Subcutaneous adipose tissue (tissue), 4 donors: ENCODE measurements around the gene IQGAP3. TPM values are rescaled to one million over a fixed set of nuclear protein-coding genes. Genes with fewer than 3 reads are reported as not detected.

Experiments used
- CTCF ChIP-seq: fragments of 450-650 bp; IDR thresholded peaks from one replicate; pipeline ENCODE4 v1.5.1; 2016; ENCODE audit warnings: low read depth, mild to moderate bottlenecking, control low read depth, antibody characterized with exemption, moderate library complexity
- total RNA-seq, 4 donors: library from RNA; depleted of rRNA; stranded (reverse); fragments of >200 nt; gene quantifications; one replicate each; pipeline ENCODE4 v1.1.0, GENCODE V29; 2016

Gene IQGAP3
- total RNA-seq, 4 donors from 2014 or later: 0.57 to 2.5 (median 2.0) TPM; not detected in 1

GRCh38 chr1:156608981-156609380 lies 36.6 kb upstream of the IQGAP3 start:
- TF ChIP-seq CTCF: no peak

GRCh38 chr1:156608036-156608674 lies 35.8 kb upstream of the IQGAP3 start:
- TF ChIP-seq CTCF: no peak

GRCh38 chr1:156602557-156602993 lies 30.2 kb upstream of the IQGAP3 start:
- TF ChIP-seq CTCF: no peak

GRCh38 chr1:156601892-156602291 lies 29.5 kb upstream of the IQGAP3 start:
- TF ChIP-seq CTCF: no peak

- TF ChIP-seq CTCF: no peak
Observed at GRCh38 chr1:156601122-156601830, 28.9 kb upstream of the IQGAP3 start, which contains the start of gene GPATCH4. Gene GPATCH4, minus strand, starts transcription at chr1:156601479.

- TF ChIP-seq CTCF: no peak
Observed at GRCh38 chr1:156600733-156601121, 28.4 kb upstream of the IQGAP3 start.

- no peak for TF ChIP-seq CTCF
Observed at GRCh38 chr1:156599811-156600210, 27.4 kb upstream of the IQGAP3 start.
